T-helper 1 cell treated with Interleukin-12 subunit alpha and Interleukin-12 subunit beta and Interleukin-4 antibody, amounts not matched to agents 30 ng/mL and 1 ng/mL, for 36 hours (primary cell): ENCODE data around the gene SLC36A2. TPM values are rescaled to one million over a fixed set of nuclear protein-coding genes. Genes with fewer than 3 reads are reported as not detected.
"Not testable (repeated sequence)": the region's sequence is repeated elsewhere in the genome, so short reads cannot be mapped to it uniquely, and the experiment has no call there.

Experiments
- intact Hi-C: fragments of 100-400 bp; cut with micrococcal nuclease; formaldehyde crosslinking; loops from one replicate; pipeline ENCODE4 v1.15.1; 2024
- total RNA-seq: library from RNA; stranded (reverse); gene quantifications from 2 replicates; pipeline ENCODE4 v1.2.3, GENCODE V29; 2022

Gene SLC36A2
- not detected in 2 replicates for total RNA-seq

DNA sequence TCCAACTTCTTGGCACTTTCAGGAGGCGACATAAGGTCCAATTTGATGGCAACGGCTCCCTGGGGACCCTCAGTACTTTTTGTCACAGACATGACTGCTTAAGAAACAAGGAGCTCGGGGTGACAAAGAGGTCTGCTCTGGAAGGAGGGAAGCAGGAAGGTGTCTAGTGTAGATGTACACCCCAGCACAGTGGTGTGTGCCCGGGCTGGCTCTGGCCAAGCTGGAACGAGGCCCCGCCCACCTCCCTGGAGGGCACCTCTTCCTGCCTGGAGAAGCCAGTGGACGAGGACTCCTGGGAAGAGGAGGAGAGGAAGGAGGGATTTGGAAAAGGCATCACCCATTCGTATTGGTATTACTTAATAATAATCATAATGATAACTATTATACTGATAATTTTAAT is at the start of gene SLC36A2:
Gene SLC36A2 (minus strand): TSS at position 191 of the 400 bp plus-strand sequence. CDS start 99 bp downstream, at position 92.
- intact Hi-C loops, result no loop called here

DNA sequence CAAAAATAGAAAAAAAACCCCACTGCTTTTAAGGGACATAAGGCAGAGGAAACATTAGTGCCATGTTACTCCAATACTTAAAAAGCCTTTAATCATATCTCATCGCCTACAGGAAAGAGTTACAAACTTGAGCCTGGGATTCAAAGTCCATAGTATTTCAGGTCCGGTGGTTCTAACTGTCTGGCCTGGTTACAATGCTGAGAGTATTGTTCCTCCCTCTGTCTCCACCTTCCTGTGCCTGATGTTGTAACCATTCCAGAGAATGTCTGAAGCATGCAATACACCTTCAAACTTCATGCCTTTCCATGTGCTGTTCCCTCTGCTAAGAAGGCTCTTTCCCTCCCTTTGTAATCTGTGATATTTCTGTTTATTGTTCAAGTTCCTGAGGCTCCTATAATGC is 41.6 kb upstream of the SLC36A2 start:
- intact Hi-C loops, result no loop called here

- intact Hi-C loops, result no loop called here
Observed at GRCh38 chr5:151384106-151384505, 36.7 kb upstream of the SLC36A2 start.

GRCh38 chr5:151383011-151383410 is 35.7 kb upstream of the SLC36A2 start:
- intact Hi-C loops, result no loop called here

DNA sequence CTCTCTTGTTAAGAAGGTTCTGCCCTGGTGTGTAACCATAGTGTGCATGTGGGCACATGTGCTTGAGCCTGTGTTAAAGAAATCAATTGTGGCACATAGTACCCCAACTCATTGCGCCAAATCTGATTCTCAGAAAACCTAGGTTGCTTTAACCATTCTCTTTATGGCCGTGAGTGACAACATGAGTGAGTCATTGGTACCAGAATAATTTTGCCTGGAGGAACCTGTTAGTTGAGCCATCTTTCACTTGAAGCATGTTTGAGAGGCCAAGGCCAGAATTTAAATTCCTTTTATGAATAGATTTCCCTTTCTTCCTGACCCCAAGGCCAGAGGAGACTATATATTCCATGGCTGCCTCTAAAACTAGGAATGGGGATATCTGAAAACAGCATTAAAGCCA is 35.2 kb upstream of the SLC36A2 start:
- intact Hi-C loops, result no loop called here

DNA sequence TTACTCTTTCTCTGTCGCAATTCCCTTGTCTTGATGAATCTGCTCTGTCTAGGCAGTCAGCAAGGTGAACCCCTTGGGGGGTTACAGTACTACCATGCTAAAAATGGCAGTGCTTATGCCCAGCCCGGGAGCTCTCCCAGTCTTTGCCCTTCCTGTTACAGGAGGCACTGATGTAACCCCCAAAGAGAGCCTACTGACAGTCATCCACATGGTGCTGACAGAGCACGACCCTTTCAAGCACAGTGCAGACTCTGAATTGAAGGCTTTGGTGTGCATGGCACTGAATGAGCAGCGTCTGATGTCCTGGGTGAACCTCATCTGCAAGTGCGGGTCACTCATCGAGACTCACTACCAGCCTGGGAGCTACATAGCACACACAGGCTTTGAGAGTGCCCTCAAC is 34.5 kb upstream of the SLC36A2 start:
- intact Hi-C loops, result no loop called here

- intact Hi-C loops, result no loop called here
Observed at GRCh38 chr5:151378616-151379015, 31.3 kb upstream of the SLC36A2 start.

GRCh38 chr5:151374539-151374938 is 27.2 kb upstream of the SLC36A2 start:
- intact Hi-C loops, result no loop called here

DNA sequence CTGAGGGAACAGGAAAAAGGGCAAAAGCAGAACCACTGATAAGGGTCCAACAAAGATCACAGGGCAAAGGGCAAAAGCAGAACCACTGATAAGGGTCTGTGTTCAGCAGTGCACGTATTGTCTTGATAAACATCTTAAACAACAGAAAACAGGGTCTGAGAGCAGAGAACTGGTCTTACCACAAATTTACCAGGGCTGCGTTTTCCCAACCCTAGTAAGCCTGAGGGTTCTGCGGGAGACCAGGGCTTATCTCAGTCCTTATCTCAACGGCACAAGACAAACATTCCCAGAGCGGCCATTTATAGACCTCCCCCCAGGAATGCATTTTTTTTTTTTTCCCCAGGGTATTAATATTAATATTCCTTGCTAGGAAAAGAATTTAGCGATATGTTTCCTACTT is 19.7 kb upstream of the SLC36A2 start:
- intact Hi-C loops, result not testable (repeated sequence)

GRCh38 chr5:151363673-151364072 is 16.3 kb upstream of the SLC36A2 start:
- intact Hi-C loops, result no loop called here

- intact Hi-C loops, result no loop called here
Observed at GRCh38 chr5:151362970-151363369, 15.6 kb upstream of the SLC36A2 start.

GRCh38 chr5:151359391-151359790 is 12.0 kb upstream of the SLC36A2 start:
- intact Hi-C loops, result no loop called here

- intact Hi-C loops, result no loop called here
Observed at GRCh38 chr5:151357792-151358191, 10.4 kb upstream of the SLC36A2 start.

- intact Hi-C loops, result no loop called here
Observed at GRCh38 chr5:151357097-151357496, 9.7 kb upstream of the SLC36A2 start.

DNA sequence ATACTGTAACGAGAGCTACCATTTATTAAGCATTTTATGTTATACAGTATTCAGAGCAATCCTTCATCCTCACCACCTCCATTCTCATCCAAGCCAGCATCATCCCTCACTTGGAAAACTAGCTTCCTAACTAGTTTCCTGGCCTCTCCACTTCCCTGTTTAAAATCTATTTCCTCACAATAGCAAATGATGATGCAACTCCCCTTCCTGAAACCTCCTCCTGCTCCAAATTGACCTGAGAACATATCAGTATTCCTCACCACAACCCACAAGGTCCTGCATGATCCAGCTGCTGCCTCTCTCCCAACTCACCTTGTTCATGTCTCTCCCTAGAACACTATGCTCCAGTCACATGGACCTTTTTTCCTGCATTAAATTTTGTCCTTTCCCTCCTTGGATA is 4.3 kb upstream of the SLC36A2 start:
- intact Hi-C loops, result no loop called here

GRCh38 chr5:151348789-151349188 is 1.4 kb upstream of the SLC36A2 start:
- intact Hi-C loops, result no loop called here

DNA sequence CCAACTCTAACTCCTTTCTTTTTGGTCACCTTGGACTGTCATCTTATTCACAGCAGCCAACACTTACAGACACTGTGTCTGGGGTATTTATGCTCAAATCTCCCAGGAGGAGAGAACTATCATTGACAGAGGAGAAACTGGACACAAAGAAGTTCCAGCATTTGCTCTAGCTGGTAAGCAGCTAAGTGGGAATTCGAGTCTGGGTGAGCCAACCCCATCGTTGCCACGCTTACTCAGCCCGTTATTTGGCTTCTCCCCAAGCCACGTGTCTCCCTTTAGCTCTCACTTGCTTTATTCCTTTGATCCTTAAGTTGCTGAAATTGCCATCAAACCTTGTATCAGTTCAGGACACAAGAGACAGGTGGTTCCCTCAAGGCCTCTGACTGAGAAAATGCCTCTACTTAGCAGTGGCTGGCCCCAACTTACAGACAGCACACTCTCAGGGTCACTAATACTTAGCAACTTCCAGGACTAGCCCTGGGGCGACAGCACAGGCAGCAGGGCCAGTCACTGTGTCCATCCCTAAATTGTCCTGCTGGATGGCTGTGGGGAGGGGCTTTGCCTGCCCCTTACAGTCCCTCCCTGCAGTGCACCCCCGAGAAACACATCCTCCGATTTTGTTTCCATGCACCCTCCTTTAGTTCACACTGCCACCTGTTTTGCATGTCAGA is 1.4 kb downstream of the SLC36A2 start:
- intact Hi-C loops, result no loop called here

GRCh38 chr5:151345187-151345807 is 2.1 kb downstream of the SLC36A2 start:
- intact Hi-C loops, result no loop called here

DNA sequence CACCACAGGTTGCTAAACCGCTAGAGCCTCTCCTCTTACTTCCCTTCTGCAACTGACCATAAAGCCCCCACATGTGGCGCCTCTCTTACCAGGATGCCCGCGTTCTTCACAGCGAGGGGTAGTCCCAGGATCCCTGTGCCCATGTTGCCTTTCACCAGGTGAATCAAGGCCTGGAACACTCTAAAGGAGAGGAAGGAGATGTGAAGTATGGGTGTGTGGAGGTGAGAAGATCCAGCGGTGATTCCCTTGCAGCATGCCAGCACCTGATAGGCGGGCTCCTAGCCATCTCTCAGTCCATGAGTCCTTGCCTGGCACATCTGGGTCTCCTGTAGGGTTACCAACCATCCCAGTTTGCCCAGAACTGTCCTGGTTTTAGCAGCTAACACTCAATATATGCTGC is 3.3 kb downstream of the SLC36A2 start:
- intact Hi-C loops, result no loop called here

- intact Hi-C loops, result no loop called here
Observed at GRCh38 chr5:151340004-151340403, 7.4 kb downstream of the SLC36A2 start.

- intact Hi-C loops, result no loop called here
Observed at GRCh38 chr5:151338734-151339133, 8.6 kb downstream of the SLC36A2 start.

GRCh38 chr5:151332857-151333256 is 14.5 kb downstream of the SLC36A2 start:
- intact Hi-C loops, result no loop called here

DNA sequence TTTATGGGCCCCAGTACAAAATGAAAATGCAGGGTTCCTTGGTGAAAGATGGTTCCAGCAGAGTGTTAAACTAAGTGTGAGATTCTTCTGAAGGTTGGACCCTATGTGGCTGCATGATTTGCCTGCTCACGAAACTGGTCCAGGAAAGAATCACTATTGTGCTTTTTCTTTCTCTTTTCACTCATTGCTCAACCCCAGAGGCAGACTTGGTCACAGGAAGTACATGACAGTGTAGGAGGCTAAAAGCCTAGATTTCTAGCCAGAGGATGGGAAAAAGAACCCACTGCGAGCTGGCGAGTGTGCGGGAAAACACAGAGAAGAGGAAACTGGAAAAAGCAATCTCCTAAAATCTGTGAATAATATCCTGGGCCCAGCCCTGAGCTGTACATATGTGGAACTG is 18.6 kb downstream of the SLC36A2 start:
- intact Hi-C loops, result no loop called here
